ENCODE data around the gene RTN3. TPM values are rescaled to one million over a fixed set of nuclear protein-coding genes. Genes with fewer than 3 reads are reported as not detected.

Gene RTN3
- total RNA-seq, 1 experiment from 2014 or later, result 145 TPM

GRCh38 chr11:63766531-63767235 is 85.4 kb downstream of the RTN3 start:
- DNase-seq (ENCODE audit: low read depth, low spot score) (no peak), ATAC-seq (no peak)
- H3K9me3 ChIP-seq (ENCODE audit: control insufficient read depth, insufficient read depth, low read depth, low read length), result no peaks in the 10 kb centered on the region
- intact Hi-C loops (cut with micrococcal nuclease; ENCODE audit: unreplicated experiment), result loop anchor here (10.0 kb wide), 1 partner anchor 68 kb away; the partner anchor contains the start of gene MARK2
- peaks cover 15% of the 10 kb centered on the region for H3K4me1 ChIP-seq (ENCODE audit: control insufficient read depth, insufficient read depth, low read length)
- in situ Hi-C loops (cut with HindIII; ENCODE audit: low pct_unique_long_range_greater_than_20kb, low sequenced_read_pairs), result no loop called here
- H3K27ac ChIP-seq (ENCODE audit: low read length), result no peak overlapping the region
- POLR2A ChIA-PET, result interaction anchor here (0.7 kb wide), 1 partner anchor 173 kb away, joined by 3 read pairs; no protein-coding TSS in a partner anchor
- H3K4me3 ChIP-seq (ENCODE audit: low read depth in 2 of 2, low read length in 2 of 2), result peak overlapping the region; percentile 77 to 85
- no peak for TF ChIP-seq SIN3A (IDR thresholded peaks at IDR 0.05; ENCODE audit: borderline replicate concordance, insufficient read depth, low read depth, low read length)
- peaks cover 4% of the 10 kb centered on the region; the same call in 1 of the 2 replicates for H3K36me3 ChIP-seq (ENCODE audit: control insufficient read depth, insufficient read depth, low read length)
- BruUV-seq (replicated peaks), result no TSS peak
- CTCF ChIA-PET, result interaction anchor here (0.7 kb wide), 2 partner anchors 91 to 95 kb away, joined by 3 to 4 read pairs; no protein-coding TSS in a partner anchor
- H3K27me3 ChIP-seq (ENCODE audit: control insufficient read depth, insufficient read depth, low read length), result no peaks in the 10 kb centered on the region

GRCh38 chr11:63767267-63767564 is 85.9 kb downstream of the RTN3 start:
- ATAC-seq (peak; percentile 46), DNase-seq (ENCODE audit: low read depth, low spot score) (no peak)
- intact Hi-C loops (cut with micrococcal nuclease; ENCODE audit: unreplicated experiment) (loop anchor here (10.0 kb wide), 1 partner anchor 68 kb away; the partner anchor contains the start of gene MARK2), in situ Hi-C loops (cut with HindIII; ENCODE audit: low pct_unique_long_range_greater_than_20kb, low sequenced_read_pairs) (no loop called here)
- POLR2A ChIA-PET, result interaction anchor here (0.7 kb wide), 1 partner anchor 173 kb away, joined by 3 read pairs; no protein-coding TSS in a partner anchor
- peaks cover 15% of the 10 kb centered on the region for H3K4me1 ChIP-seq (ENCODE audit: control insufficient read depth, insufficient read depth, low read length)
- BruUV-seq (replicated peaks), result no TSS peak
- CTCF ChIA-PET, result interaction anchor here (0.6 to 0.7 kb wide), 3 partner anchors 30 to 179 kb away, joined by 3 to 11 read pairs (median 4); no protein-coding TSS in a partner anchor
- TF ChIP-seq TCF7L2 (IDR thresholded peaks at IDR 0.05; ENCODE audit: low read depth, low read length), result no peak
- TF ChIP-seq POLR2AphosphoS5 (IDR thresholded peaks at IDR 0.05; ENCODE audit: low read depth, low read length), result no peak
- no peak for TF ChIP-seq REST (IDR thresholded peaks at IDR 0.05; ENCODE audit: insufficient read depth in 1 of 2, low read depth in 2 of 2, low read length in 1 of 2)
- no peak for TF ChIP-seq CTCF (IDR thresholded peaks at IDR 0.05)
- no peak for TF ChIP-seq SIN3A (IDR thresholded peaks at IDR 0.05; ENCODE audit: borderline replicate concordance, insufficient read depth, low read depth, low read length)
- peaks cover 4% of the 10 kb centered on the region; the same call in 1 of the 2 replicates for H3K36me3 ChIP-seq (ENCODE audit: control insufficient read depth, insufficient read depth, low read length)
- H3K9me3 ChIP-seq (ENCODE audit: control insufficient read depth, insufficient read depth, low read depth, low read length), result no peaks in the 10 kb centered on the region
- H3K27me3 ChIP-seq (ENCODE audit: control insufficient read depth, insufficient read depth, low read length), result no peaks in the 10 kb centered on the region
- H3K27ac ChIP-seq (ENCODE audit: low read length), result peak overlapping the region; percentile 79; the same call in 1 of the 2 replicates
- peak overlapping the region; percentile 77 to 85 for H3K4me3 ChIP-seq (ENCODE audit: low read depth in 2 of 2, low read length in 2 of 2)

Measured in Panc1 (cell line).